Muscle layer of colon (tissue), 2 donors: ENCODE results near the gene TP53I11.

Experiments
- H3K27ac ChIP-seq: one replicate; pipeline ENCODE4 v1.7.0; 2013; ENCODE audit warnings: low read depth, mild to moderate bottlenecking, low read length, moderate library complexity
- H3K27me3 ChIP-seq, 2 donors: one replicate each; pipeline ENCODE4 v1.7.0; 2013; ENCODE audit warnings: low read length in 2 of 2, mild to moderate bottlenecking in 2 of 2; ENCODE audit not compliant: insufficient read depth in 2 of 2, control insufficient read depth in 1 of 2
- H3K36me3 ChIP-seq: one replicate; pipeline ENCODE4 v1.7.0; 2013; ENCODE audit warnings: mild to moderate bottlenecking, low read length; ENCODE audit not compliant: insufficient read depth
- H3K4me1 ChIP-seq: one replicate; pipeline ENCODE4 v1.7.0; 2013; ENCODE audit warnings: mild to moderate bottlenecking, low read length; ENCODE audit not compliant: insufficient read depth
- H3K4me3 ChIP-seq, 2 donors: one replicate each; pipeline ENCODE4 v1.7.0; 2013; ENCODE audit warnings: low read length in 2 of 2, low read depth in 1 of 2, mild to moderate bottlenecking in 1 of 2, moderate library complexity in 1 of 2
- H3K9ac ChIP-seq: one replicate; pipeline ENCODE4 v1.7.0; 2013; ENCODE audit warnings: low read length
- H3K9me3 ChIP-seq: one replicate; pipeline ENCODE4 v1.7.0; 2013; ENCODE audit warnings: mild to moderate bottlenecking, low read length
- donor health status: abdominal sarcoma.
- donor health status: Adenocarcinoma of cecum.

The TP53I11 gene

DNA sequence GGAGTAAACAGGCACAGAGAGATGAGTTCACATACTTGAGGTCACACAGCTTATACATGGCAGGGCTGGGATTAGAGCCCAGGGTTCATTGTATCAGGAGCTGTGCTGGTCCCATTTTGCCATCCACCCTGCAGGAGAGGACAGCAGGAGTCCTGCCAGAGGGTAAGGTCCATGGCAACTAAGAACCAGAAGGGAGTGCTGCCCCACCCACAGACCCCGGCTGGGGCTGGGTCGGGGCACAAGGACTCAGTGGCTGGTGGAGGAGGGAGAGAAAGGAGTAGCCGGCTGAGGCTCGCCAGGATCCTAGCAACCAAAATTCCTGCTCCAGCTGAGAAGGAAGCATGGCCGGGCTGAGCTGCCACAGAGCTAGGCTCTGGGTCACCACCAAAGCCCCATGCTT lies 25.9 kb upstream of the TP53I11 start:
- H3K4me3 ChIP-seq = no peak overlapping the region
- no peaks in the 10 kb centered on the region for H3K4me1 ChIP-seq
- H3K27ac ChIP-seq = no peak overlapping the region
- no peaks in the 10 kb centered on the region for H3K9me3 ChIP-seq
- no peaks in the 10 kb centered on the region for H3K27me3 ChIP-seq
- no peaks in the 10 kb centered on the region for H3K36me3 ChIP-seq
- no peak overlapping the region for H3K9ac ChIP-seq

DNA sequence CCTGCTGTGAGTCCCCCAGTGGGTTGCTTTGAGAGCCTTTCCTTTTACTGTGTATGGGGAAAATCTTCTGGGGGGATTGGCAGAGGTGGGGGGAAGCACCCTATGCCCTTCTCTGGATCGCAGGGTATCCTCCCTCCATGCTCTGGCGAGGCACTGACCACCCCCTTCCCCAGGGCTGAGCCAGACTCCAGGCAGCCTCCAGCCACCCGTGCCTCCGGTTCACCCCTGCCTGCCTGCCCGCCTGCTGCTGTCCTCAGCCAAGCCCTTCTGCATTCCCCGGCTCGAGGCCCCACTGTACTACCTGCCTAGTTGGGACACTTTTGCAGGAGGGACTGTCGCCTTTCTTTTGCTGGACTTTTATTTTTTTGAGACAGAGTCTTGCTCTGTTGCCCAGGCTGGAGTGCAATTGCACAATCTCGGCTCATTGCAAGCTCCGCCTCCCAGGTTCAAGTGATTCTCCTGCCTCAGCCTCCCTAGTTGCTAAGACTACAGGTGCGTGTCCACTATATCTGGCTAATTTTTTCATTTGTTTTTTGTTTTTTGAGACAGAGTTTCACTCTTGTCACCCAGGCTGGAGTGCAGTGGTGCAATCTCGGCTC lies 23.8 kb upstream of the TP53I11 start:
- H3K9me3 ChIP-seq = no peaks in the 10 kb centered on the region
- no peaks in the 10 kb centered on the region for H3K27me3 ChIP-seq
- H3K4me1 ChIP-seq = no peaks in the 10 kb centered on the region
- H3K36me3 ChIP-seq = no peaks in the 10 kb centered on the region
- no peak overlapping the region for H3K4me3 ChIP-seq
- H3K27ac ChIP-seq = no peak overlapping the region
- H3K9ac ChIP-seq = no peak overlapping the region

DNA sequence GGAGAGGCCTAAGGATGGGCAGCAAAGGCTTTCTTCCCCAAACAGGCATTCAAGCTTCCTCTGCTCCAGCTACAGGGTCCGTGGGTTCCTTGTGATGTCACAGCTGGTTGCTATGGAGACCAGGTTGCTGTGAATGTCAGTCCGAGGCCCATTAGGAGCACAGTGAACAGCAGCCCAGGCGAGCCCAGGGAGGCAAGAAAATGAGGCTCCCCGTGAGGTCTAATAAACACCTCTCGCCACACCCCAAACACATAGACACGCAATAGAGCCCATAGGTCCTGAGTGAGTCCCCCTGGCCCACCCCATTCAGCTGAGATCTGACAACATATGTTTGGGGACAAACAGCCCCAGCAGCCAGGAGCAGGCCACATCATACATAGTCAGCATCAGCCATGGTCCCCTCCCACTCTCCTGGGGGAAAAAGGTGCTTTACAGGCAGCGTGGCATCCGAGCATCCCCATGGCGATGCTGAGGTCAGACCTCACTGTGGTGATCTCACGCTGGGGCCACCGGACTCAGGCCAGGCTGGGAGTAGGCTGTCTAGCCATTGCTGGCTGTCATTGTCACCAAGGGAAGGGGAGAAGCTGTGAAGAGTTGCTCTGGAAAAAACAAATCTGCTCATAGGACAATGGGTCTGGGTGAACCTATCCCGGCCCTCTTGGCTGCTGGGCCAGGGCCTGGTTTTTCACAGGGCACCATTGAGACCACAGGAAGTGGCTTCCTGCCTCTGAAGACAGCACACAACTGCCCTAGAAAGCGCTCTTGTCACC lies 23.1 kb upstream of the TP53I11 start:
- Histone ChIP-seq H3K9ac (no peak overlapping the region), H3K27me3 (no peaks in the 10 kb centered on the region), H3K27ac (no peak overlapping the region), H3K36me3 (no peaks in the 10 kb centered on the region), H3K9me3 (no peaks in the 10 kb centered on the region), H3K4me1 (no peaks in the 10 kb centered on the region), H3K4me3 (no peak overlapping the region)

DNA sequence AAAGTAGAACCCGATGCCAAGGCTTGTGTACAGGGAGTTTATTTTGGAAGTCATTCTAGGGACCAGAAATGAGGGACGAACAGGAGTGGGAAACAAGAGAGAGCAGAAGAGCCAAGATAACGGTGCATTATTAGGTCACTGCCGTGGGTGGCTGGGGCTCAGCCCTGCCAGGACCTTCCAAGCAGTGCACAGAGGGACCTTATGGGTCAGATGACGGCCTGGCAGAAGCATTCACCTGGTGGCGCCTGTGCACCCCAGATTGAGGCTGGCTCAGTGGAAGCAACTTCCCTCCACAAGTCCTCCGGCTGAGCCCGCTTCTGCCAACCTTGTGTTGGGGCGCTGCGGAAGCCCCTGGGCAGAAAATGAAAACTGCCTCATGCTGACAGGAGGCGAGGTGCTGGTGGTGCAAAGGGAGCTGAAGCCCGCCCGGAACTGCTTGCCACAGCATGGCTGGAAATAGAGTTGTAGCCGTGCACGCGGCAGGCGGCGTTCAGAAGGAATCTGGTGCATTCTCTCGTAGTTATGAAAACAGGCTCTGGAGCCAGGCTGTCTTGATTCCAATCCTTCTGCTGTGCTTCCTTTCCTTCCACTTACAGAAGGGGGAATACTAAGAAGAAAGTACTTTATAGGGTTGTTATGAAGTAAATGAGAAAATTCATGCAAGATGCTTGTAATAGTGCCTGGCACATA lies 22.2 kb upstream of the TP53I11 start:
- H3K4me1 ChIP-seq = no peaks in the 10 kb centered on the region
- H3K9me3 ChIP-seq = no peaks in the 10 kb centered on the region

GRCh38 chr11:44971185-44971584 lies 20.5 kb upstream of the TP53I11 start:
- no peaks in the 10 kb centered on the region for H3K36me3 ChIP-seq
- H3K9me3 ChIP-seq = no peaks in the 10 kb centered on the region
- H3K9ac ChIP-seq = no peak overlapping the region
- H3K27me3 ChIP-seq = no peaks in the 10 kb centered on the region
- H3K4me3 ChIP-seq = no peak overlapping the region
- peaks cover 7% of the 10 kb centered on the region for H3K4me1 ChIP-seq
- H3K27ac ChIP-seq = no peak overlapping the region

More for the DNA sequence above, 22.2 kb upstream of the TP53I11 start:
- H3K9ac ChIP-seq = no peak overlapping the region
- no peak overlapping the region for H3K27ac ChIP-seq
- H3K36me3 ChIP-seq = no peaks in the 10 kb centered on the region
- H3K4me3 ChIP-seq = no peak overlapping the region
- no peaks in the 10 kb centered on the region for H3K27me3 ChIP-seq

DNA sequence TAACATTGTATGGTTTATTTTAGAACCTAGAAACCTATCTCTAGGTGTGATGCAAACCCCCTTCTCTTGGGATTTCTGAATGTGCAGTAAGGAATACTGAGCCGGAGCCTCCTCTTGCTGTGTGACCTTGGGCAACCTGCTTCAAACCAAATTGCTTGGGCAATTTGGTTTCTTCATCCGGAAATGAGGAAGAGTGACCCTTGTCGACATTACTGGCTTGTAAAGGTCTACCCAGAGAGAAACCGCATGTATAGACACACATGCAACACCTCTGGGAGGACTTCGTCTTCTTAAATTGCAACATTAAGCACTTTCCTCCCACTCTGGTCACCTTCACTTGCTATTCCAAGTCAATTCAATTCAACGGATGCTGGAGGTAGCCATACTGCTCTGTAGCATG lies 19.6 kb upstream of the TP53I11 start:
- Histone ChIP-seq H3K36me3 (no peaks in the 10 kb centered on the region), H3K27me3 (no peaks in the 10 kb centered on the region), H3K4me3 (no peak overlapping the region), H3K27ac (no peak overlapping the region), H3K9ac (no peak overlapping the region), H3K4me1 (peaks cover 7% of the 10 kb centered on the region), H3K9me3 (no peaks in the 10 kb centered on the region)

DNA sequence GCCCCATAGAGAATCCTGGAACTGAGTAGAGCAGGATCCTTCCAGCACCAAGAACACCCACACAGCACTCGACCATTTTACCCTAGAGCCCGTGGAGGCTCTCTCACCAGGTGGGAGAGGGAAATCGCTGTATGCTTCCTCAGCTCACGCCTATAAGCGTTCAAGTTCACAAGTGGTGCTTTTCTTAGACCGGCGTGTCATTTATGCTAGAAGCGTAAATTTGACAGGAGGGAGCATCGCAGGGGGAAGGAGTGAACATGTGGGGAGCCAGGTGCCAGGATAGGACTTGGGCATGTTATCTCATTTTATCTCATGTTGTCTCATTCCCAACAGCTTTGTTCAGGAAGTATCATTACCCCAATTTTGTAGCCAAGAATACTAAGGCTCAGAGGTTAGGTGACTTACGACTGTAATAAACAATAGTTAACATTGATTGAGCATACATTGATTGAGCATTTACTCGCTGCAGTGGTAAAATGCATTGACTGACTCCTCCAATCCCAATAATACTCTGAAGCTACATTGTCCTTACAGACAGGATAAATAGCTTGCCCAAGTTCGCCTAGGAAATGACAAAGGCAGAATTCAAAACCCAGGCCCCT lies 19.1 kb upstream of the TP53I11 start:
- no peak overlapping the region for H3K9ac ChIP-seq
- no peaks in the 10 kb centered on the region for H3K36me3 ChIP-seq
- no peak overlapping the region for H3K27ac ChIP-seq
- H3K4me1 ChIP-seq = peaks cover 7% of the 10 kb centered on the region
- no peak overlapping the region for H3K4me3 ChIP-seq
- no peaks in the 10 kb centered on the region for H3K27me3 ChIP-seq
- no peaks in the 10 kb centered on the region for H3K9me3 ChIP-seq

GRCh38 chr11:44968510-44968909 lies 17.8 kb upstream of the TP53I11 start:
- no peak overlapping the region for H3K4me3 ChIP-seq
- H3K27me3 ChIP-seq = no peaks in the 10 kb centered on the region
- no peak overlapping the region for H3K9ac ChIP-seq
- H3K27ac ChIP-seq = no peak overlapping the region
- H3K4me1 ChIP-seq = peaks cover 7% of the 10 kb centered on the region
- H3K36me3 ChIP-seq = no peaks in the 10 kb centered on the region
- no peaks in the 10 kb centered on the region for H3K9me3 ChIP-seq

- no peaks in the 10 kb centered on the region for H3K9me3 ChIP-seq
- no peak overlapping the region for H3K4me3 ChIP-seq
- no peaks in the 10 kb centered on the region for H3K36me3 ChIP-seq
- H3K27me3 ChIP-seq = no peaks in the 10 kb centered on the region
- H3K4me1 ChIP-seq = peaks cover 7% of the 10 kb centered on the region
- H3K27ac ChIP-seq = no peak overlapping the region
- no peak overlapping the region for H3K9ac ChIP-seq
These were observed 17.3 kb upstream of the TP53I11 start for GRCh38 chr11:44967930-44968496.

- Histone ChIP-seq H3K4me3 (no peak overlapping the region), H3K27me3 (no peaks in the 10 kb centered on the region)
These were observed 16.0 kb upstream of the TP53I11 start for GRCh38 chr11:44966694-44967093.

GRCh38 chr11:44964526-44965209 lies 14.0 kb upstream of the TP53I11 start:
- Histone ChIP-seq H3K9ac (no peak overlapping the region), H3K27me3 (no peaks in the 10 kb centered on the region), H3K27ac (no peak overlapping the region), H3K9me3 (no peaks in the 10 kb centered on the region), H3K36me3 (no peaks in the 10 kb centered on the region), H3K4me3 (no peak overlapping the region), H3K4me1 (peaks cover 7% of the 10 kb centered on the region)

More at GRCh38 chr11:44966694-44967093, 16.0 kb upstream of the TP53I11 start:
- Histone ChIP-seq H3K36me3 (no peaks in the 10 kb centered on the region), H3K9me3 (no peaks in the 10 kb centered on the region), H3K9ac (no peak overlapping the region), H3K4me1 (peaks cover 7% of the 10 kb centered on the region), H3K27ac (no peak overlapping the region)
